GM12878 (cell line): ENCODE data around the gene PIPOX. TPM values are rescaled to one million over a fixed set of nuclear protein-coding genes. Genes with fewer than 3 reads are reported as not detected.

Experiments
- ATAC-seq: fragments of 200-7000 bp; cut with Tn5 transposase; 3 replicates; pipeline ENCODE4 v1.9.1; 2020; ENCODE audit warnings: mild to moderate bottlenecking, moderate library complexity
- BruUV-seq: library from RNA; stranded (reverse); fragments of 400-500 nt; replicated peaks from 2 replicates; lab custom pipeline; 2021; lab: Mats Ljungman, UMichigan
- CTCF ChIA-PET: fragments of 300-600 bp; sonication (Branson Sonifier 250); formaldehyde crosslinking; extraction: SDS; loops from one replicate; lab custom pipeline; 2021; ENCODE audit warnings: inconsistent platforms; lab: Yijun Ruan, JAX
- POLR2A ChIA-PET: fragments of 350-600 bp; formaldehyde crosslinking; extraction: SDS; loops from one replicate; lab custom pipeline; 2021; ENCODE audit warnings: inconsistent platforms; lab: Charles Lee
- RAD21 ChIA-PET: fragments of 300-600 bp; sonication (Branson Sonifier 250); formaldehyde crosslinking; loops from one replicate; lab custom pipeline; 2023; ENCODE audit warnings: antibody characterized with exemption; ENCODE audit not compliant: unreplicated experiment; lab: Charles Lee
- SMC1A ChIA-PET: fragments of 300-600 bp; sonication (Branson Sonifier 250); formaldehyde crosslinking; loops from one replicate; lab custom pipeline; 2023; ENCODE audit not compliant: unreplicated experiment, uncharacterized antibody; lab: Charles Lee
- DNase-seq: peaks from one replicate; pipeline ENCODE4 v3.0.0-alpha.2; 2011; ENCODE audit warnings: low read depth, low spot score
- FAIRE-seq: peaks from 3 replicates; lab custom pipeline; 2011; peaks lifted over from hg19 to GRCh38; lab: Jason Lieb, UNC
- H2AFZ ChIP-seq: 2 replicates; pipeline ENCODE4 v1.6.0; 2011; ENCODE audit warnings: low read depth, low read length, control low read depth; ENCODE audit not compliant: control insufficient read depth
- H3K27ac ChIP-seq: 2 replicates; pipeline ENCODE4 v1.5.1; 2011; ENCODE audit warnings: control low read depth; ENCODE audit not compliant: control insufficient read depth, insufficient read depth
- H3K27me3 ChIP-seq, 2 experiments: replicated peaks in 1 of 2; 2 replicates each; pipeline versions ENCODE4 v1.6.0 to v1.6.1; 2011; ENCODE audit warnings: low read length in 1 of 2; ENCODE audit not compliant: control insufficient read depth in 2 of 2, insufficient read depth in 2 of 2
- H3K36me3 ChIP-seq, 2 experiments: 2 replicates each; pipeline ENCODE4 v1.5.1; 2011; ENCODE audit warnings: low read length in 1 of 2; ENCODE audit not compliant: control insufficient read depth in 2 of 2, insufficient read depth in 2 of 2
- H3K4me1 ChIP-seq: 2 replicates; pipeline ENCODE4 v1.6.1; 2011; ENCODE audit warnings: mild to moderate bottlenecking, low read length, moderate library complexity, mixed read lengths; ENCODE audit not compliant: control insufficient read depth, insufficient read depth
- H3K4me2 ChIP-seq: 2 replicates; pipeline ENCODE4 v1.6.0; 2011; ENCODE audit warnings: control low read depth; ENCODE audit not compliant: control insufficient read depth, insufficient read depth
- H3K4me3 ChIP-seq: fragments of 200-600 bp; sonication (generic); 2 replicates; pipeline ENCODE4 v1.5.1; 2016
- H3K79me2 ChIP-seq: 2 replicates; pipeline ENCODE4 v1.6.0; 2011; ENCODE audit warnings: low read length; ENCODE audit not compliant: control insufficient read depth, insufficient read depth
- H3K9ac ChIP-seq: 2 replicates; pipeline ENCODE4 v1.8.0; 2011; ENCODE audit warnings: low read length, control low read depth, mixed read lengths; ENCODE audit not compliant: control insufficient read depth, insufficient read depth
- H3K9me3 ChIP-seq: replicated peaks from 3 replicates; pipeline ENCODE4 v1.5.1; 2011; ENCODE audit warnings: mild to moderate bottlenecking, low read length; ENCODE audit not compliant: control insufficient read depth, insufficient read depth
- H4K20me1 ChIP-seq: 2 replicates; pipeline ENCODE4 v1.6.0; 2011; ENCODE audit not compliant: control insufficient read depth, insufficient read depth
- ATF7 ChIP-seq: fragments of 450-650 bp; IDR thresholded peaks from 2 replicates; pipeline ENCODE4 v1.6.1; 2016; ENCODE audit warnings: low read depth, mild to moderate bottlenecking
- IKZF2 ChIP-seq, 2 experiments: fragments of 450-650 bp; IDR thresholded peaks; 2 replicates each; pipeline ENCODE4 v1.6.1; 2017; ENCODE audit warnings: mild to moderate bottlenecking in 2 of 2, moderate library complexity in 2 of 2
- KDM1A ChIP-seq: fragments of 200-600 bp; sonication (generic); IDR thresholded peaks from 2 replicates; pipeline ENCODE4 v1.6.1; 2016; ENCODE audit warnings: borderline replicate concordance
- NBN ChIP-seq: fragments of 450-650 bp; IDR thresholded peaks from 2 replicates; pipeline ENCODE4 v1.6.1; 2016
- NFIC ChIP-seq: IDR thresholded peaks from 2 replicates; pipeline ENCODE4 v1.6.1; 2012; ENCODE audit warnings: low read depth, mild to moderate bottlenecking, inconsistent platforms, low read length, moderate library complexity
- SUZ12 ChIP-seq: fragments of 200-600 bp; sonication (generic); IDR thresholded peaks from one replicate; pipeline ENCODE4 v1.6.1; 2018; ENCODE audit warnings: antibody characterized with exemption, mild to moderate bottlenecking; ENCODE audit not compliant: unreplicated experiment
- TCF12 ChIP-seq: IDR thresholded peaks from 2 replicates; pipeline ENCODE4 v1.6.1; 2011; ENCODE audit warnings: low read depth, mild to moderate bottlenecking, low read length
- YBX1 ChIP-seq: fragments of 450-650 bp; IDR thresholded peaks from 2 replicates; pipeline ENCODE4 v1.6.1; 2016; ENCODE audit warnings: antibody characterized with exemption
- ZNF274 ChIP-seq: IDR thresholded peaks from one replicate; pipeline ENCODE4 v1.8.0; 2011; ENCODE audit not compliant: insufficient read length, insufficient read depth
- ZNF622 ChIP-seq: fragments of 450-650 bp; IDR thresholded peaks from 2 replicates; pipeline ENCODE4 v1.6.1; 2017; ENCODE audit warnings: mild to moderate bottlenecking, inconsistent platforms
- WGBS: methylation state at CpG from one replicate; pipeline ENCODE4 v1.1.6; 2016; ENCODE audit warnings: low lambda C conversion rate; ENCODE audit not compliant: insufficient replicate concordance, insufficient coverage; ENCODE audit errors: missing lambda C conversion rate; 5-methylcytosine and 5-hydroxymethylcytosine counted together
- in situ Hi-C: fragments of 300-500 bp; cut with MboI; formaldehyde crosslinking; loops from 9 replicates; pipeline ENCODE4 v1.14.3; 2018; ENCODE audit warnings: mixed read lengths
- intact Hi-C: fragments of 100-400 bp; cut with micrococcal nuclease; formaldehyde crosslinking; loops from one replicate; pipeline ENCODE4 v1.14.2; 2022; ENCODE audit not compliant: unreplicated experiment
- polyA plus RNA-seq, 11 experiments: library from polyadenylated mRNA; depleted of rRNA in 4 of 11; unstranded in 6 of 11; stranded (reverse) in 5 of 11; fragments of >200 nt; fragmentation: Nextera tagmentation in 4 of 11; fragmentation: Illumina TruSeq in 1 of 11; extraction: Ambion mirVana in 4 of 11; extraction: Trizol in 1 of 11; gene quantifications; 1 replicate in 1 of 11; 2 replicates in 10 of 11; pipeline versions ENCODE4 v1.2.1 to v1.2.3, GENCODE V29; 2011 to 2016; ENCODE audit warnings: inconsistent platforms in 2 of 11, missing spikeins in 2 of 11, low read depth in 1 of 11
- total RNA-seq, 4 experiments: library from RNA; depleted of rRNA in 3 of 4; stranded (reverse); fragments of >200 nt in 3 of 4; fragmentation: Illumina TruSeq in 1 of 4; extraction: Trizol in 1 of 4; gene quantifications; 2 replicates each; pipeline versions ENCODE4 v1.2.1 to v1.2.3, GENCODE V29; 2013 to 2021
- TF ChIP-seq, protein P1 (sequence below): IDR thresholded peaks from 2 replicates; pipeline ENCODE4 v1.6.1; 2011; ENCODE audit warnings: mild to moderate bottlenecking, low read depth, low read length, moderate library complexity; ENCODE audit not compliant: insufficient replicate concordance
- TF ChIP-seq, protein P2 (sequence below): fragments of 450-650 bp; IDR thresholded peaks from 2 replicates; pipeline ENCODE4 v1.6.1; 2017; ENCODE audit warnings: mild to moderate bottlenecking, moderate library complexity

Gene PIPOX
- total and polyA plus RNA-seq, 10 of the 15 experiments (the other 5 are each of a cell fraction or from before 2014, with no cell fraction given), result 0.22 to 1.4 (median 0.56) TPM; not detected in 1

DNA sequence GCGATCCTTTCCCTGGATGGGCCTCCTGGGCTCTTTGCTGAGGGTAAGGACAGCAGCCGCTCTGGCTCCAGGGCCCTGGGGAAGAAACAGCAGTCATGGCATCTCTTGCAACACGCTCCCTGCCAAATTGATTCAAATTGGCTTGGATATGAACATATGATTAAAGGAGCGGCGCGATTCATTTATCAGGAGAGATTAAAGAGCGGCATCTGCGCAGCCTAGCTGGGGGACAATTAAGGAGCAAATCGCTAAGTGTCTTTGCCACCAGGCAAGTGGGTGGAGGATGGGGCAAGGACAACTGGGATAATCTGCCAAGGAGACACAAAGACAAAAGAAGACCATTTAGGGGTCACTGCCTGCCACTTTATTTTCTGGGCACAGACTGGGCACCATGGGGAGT is 27.8 kb downstream of the PIPOX start:
- BruUV-seq, result no TSS peak
- H3K4me1 ChIP-seq, result no peaks in the 10 kb centered on the region
- POLR2A ChIA-PET, result no interaction called here
- TF ChIP-seq IKZF2 (IDR thresholded peaks at IDR 0.05) (no peak), SUZ12 (no peak), NFIC (no peak), TCF12 (no peak)
- TF ChIP-seq, protein P1, sequence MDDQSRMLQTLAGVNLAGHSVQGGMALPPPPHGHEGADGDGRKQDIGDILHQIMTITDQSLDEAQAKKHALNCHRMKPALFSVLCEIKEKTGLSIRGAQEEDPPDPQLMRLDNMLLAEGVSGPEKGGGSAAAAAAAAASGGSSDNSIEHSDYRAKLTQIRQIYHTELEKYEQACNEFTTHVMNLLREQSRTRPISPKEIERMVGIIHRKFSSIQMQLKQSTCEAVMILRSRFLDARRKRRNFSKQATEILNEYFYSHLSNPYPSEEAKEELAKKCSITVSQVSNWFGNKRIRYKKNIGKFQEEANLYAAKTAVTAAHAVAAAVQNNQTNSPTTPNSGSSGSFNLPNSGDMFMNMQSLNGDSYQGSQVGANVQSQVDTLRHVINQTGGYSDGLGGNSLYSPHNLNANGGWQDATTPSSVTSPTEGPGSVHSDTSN, result no peak
- TF ChIP-seq, all 136 proteins: peak for 0
- ChIA-PET CTCF (interaction anchor here (1.3 kb wide), 1 partner anchor 105 kb away, joined by 5 read pairs; no protein-coding TSS in a partner anchor), RAD21 (no interaction called here), SMC1A (no interaction called here)
- Histone ChIP-seq H3K4me2 (no peak overlapping the region), H4K20me1 (no peaks in the 10 kb centered on the region), H3K9me3 (no peaks in the 10 kb centered on the region), H3K27me3 (no peaks in the 10 kb centered on the region), H3K9ac (no peak overlapping the region), H3K27ac (no peak overlapping the region), H2AFZ (no peak overlapping the region), H3K79me2 (no peaks in the 10 kb centered on the region), H3K36me3 (no peaks in the 10 kb centered on the region), H3K4me3 (no peak overlapping the region)
- intact Hi-C loops (no loop called here), in situ Hi-C loops (no loop called here)
- ATAC-seq, result no peak
- 96% methylated on average over 9 of the region's 9 CpGs for WGBS
- FAIRE-seq, result no peak
- no peak for DNase-seq

DNA sequence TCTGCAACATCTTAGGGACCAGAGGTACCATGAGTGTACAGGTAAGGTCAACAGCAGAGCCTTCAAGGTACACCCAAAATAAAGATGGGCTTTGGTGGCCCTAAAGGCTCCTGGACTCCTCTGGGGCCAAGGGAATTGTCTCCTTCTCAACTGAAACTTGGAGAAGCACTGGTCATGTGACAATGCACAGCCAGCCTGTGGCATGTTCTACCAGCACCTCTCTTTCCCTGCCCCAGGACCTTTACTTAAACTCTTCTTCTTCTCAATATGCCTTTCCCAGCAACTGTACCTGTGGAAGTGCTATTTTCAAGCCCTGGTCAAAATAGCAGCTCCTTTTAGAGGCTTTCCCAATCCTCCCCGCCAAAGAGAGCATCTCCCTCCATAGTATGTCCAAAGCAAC is 28.4 kb downstream of the PIPOX start:
- no peak overlapping the region for H3K9ac ChIP-seq
- intact Hi-C loops, result no loop called here
- DNase-seq (no peak), FAIRE-seq (no peak), ATAC-seq (no peak)
- no peak overlapping the region for H3K4me3 ChIP-seq
- no peak overlapping the region for H3K27ac ChIP-seq
- no peaks in the 10 kb centered on the region for H3K79me2 ChIP-seq
- WGBS, result 90% methylated on average over 1 of the region's 1 CpG
- H3K4me1 ChIP-seq, result no peaks in the 10 kb centered on the region
- POLR2A ChIA-PET, result interaction anchor here (0.7 kb wide), 1 partner anchor 259 kb away, joined by 4 read pairs; no protein-coding TSS in a partner anchor
- no TSS peak for BruUV-seq
- H3K4me2 ChIP-seq, result no peak overlapping the region
- in situ Hi-C loops, result no loop called here
- H3K9me3 ChIP-seq, result no peaks in the 10 kb centered on the region
- H3K27me3 ChIP-seq, result no peaks in the 10 kb centered on the region
- no peak overlapping the region for H2AFZ ChIP-seq
- SMC1A ChIA-PET, result no interaction called here
- CTCF ChIA-PET, result no interaction called here
- RAD21 ChIA-PET, result no interaction called here
- H3K36me3 ChIP-seq, result no peaks in the 10 kb centered on the region
- no peaks in the 10 kb centered on the region for H4K20me1 ChIP-seq
- TF ChIP-seq KDM1A, result no peak
- no peak for TF ChIP-seq ZNF274
- TF ChIP-seq NBN, result no peak
- no peak for TF ChIP-seq ATF7
- no peak for TF ChIP-seq YBX1
- TF ChIP-seq ZNF622, result no peak
- TF ChIP-seq, protein P2, sequence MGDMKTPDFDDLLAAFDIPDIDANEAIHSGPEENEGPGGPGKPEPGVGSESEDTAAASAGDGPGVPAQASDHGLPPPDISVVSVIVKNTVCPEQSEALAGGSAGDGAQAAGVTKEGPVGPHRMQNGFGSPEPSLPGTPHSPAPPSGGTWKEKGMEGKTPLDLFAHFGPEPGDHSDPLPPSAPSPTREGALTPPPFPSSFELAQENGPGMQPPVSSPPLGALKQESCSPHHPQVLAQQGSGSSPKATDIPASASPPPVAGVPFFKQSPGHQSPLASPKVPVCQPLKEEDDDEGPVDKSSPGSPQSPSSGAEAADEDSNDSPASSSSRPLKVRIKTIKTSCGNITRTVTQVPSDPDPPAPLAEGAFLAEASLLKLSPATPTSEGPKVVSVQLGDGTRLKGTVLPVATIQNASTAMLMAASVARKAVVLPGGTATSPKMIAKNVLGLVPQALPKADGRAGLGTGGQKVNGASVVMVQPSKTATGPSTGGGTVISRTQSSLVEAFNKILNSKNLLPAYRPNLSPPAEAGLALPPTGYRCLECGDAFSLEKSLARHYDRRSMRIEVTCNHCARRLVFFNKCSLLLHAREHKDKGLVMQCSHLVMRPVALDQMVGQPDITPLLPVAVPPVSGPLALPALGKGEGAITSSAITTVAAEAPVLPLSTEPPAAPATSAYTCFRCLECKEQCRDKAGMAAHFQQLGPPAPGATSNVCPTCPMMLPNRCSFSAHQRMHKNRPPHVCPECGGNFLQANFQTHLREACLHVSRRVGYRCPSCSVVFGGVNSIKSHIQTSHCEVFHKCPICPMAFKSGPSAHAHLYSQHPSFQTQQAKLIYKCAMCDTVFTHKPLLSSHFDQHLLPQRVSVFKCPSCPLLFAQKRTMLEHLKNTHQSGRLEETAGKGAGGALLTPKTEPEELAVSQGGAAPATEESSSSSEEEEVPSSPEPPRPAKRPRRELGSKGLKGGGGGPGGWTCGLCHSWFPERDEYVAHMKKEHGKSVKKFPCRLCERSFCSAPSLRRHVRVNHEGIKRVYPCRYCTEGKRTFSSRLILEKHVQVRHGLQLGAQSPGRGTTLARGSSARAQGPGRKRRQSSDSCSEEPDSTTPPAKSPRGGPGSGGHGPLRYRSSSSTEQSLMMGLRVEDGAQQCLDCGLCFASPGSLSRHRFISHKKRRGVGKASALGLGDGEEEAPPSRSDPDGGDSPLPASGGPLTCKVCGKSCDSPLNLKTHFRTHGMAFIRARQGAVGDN, result no peak
